Ishikawa (cell line): ENCODE measurements around the gene RAD54L2.

ENCODE experiments used
- CEBPB ChIP-seq: IDR thresholded peaks from 2 replicates; pipeline ENCODE4 v1.6.1; 2012
- CREB1 ChIP-seq: IDR thresholded peaks from 2 replicates; pipeline ENCODE4 v1.6.1; 2012; ENCODE audit warnings: low read depth
- EGR1 ChIP-seq: IDR thresholded peaks from 2 replicates; pipeline ENCODE4 v1.6.1; 2012
- EP300 ChIP-seq: IDR thresholded peaks from 2 replicates; pipeline ENCODE4 v1.6.1; 2012; ENCODE audit warnings: borderline replicate concordance
- FOXM1 ChIP-seq: IDR thresholded peaks from 2 replicates; pipeline ENCODE4 v1.6.1; 2012; ENCODE audit warnings: low read depth, borderline replicate concordance
- NFIC ChIP-seq: IDR thresholded peaks from 2 replicates; pipeline ENCODE4 v1.6.1; 2012
- RAD21 ChIP-seq: IDR thresholded peaks from 2 replicates; pipeline ENCODE4 v1.6.1; 2012; ENCODE audit warnings: low read depth
- TAF1 ChIP-seq: IDR thresholded peaks from 2 replicates; pipeline ENCODE4 v1.6.1; 2012; ENCODE audit warnings: low read depth, mild to moderate bottlenecking
- TCF12 ChIP-seq: IDR thresholded peaks from 2 replicates; pipeline ENCODE4 v1.6.1; 2012; ENCODE audit warnings: low read depth
- TEAD4 ChIP-seq: IDR thresholded peaks from 2 replicates; pipeline ENCODE4 v1.6.1; 2012
- YY1 ChIP-seq: IDR thresholded peaks from 2 replicates; pipeline ENCODE4 v1.6.1; 2012; ENCODE audit warnings: low read depth
- ZBTB7A ChIP-seq: IDR thresholded peaks from 2 replicates; pipeline ENCODE4 v1.6.1; 2012; ENCODE audit warnings: low read depth
- TF ChIP-seq, protein P1 (sequence below): IDR thresholded peaks from 2 replicates; pipeline ENCODE4 v1.6.1; 2012; ENCODE audit warnings: low read depth, mild to moderate bottlenecking
- TF ChIP-seq, protein P2 (sequence below): IDR thresholded peaks from 2 replicates; pipeline ENCODE4 v1.6.1; 2012
- TF ChIP-seq, protein P3 (sequence below): IDR thresholded peaks from 2 replicates; pipeline ENCODE4 v1.6.1; 2012

The RAD54L2 gene

DNA sequence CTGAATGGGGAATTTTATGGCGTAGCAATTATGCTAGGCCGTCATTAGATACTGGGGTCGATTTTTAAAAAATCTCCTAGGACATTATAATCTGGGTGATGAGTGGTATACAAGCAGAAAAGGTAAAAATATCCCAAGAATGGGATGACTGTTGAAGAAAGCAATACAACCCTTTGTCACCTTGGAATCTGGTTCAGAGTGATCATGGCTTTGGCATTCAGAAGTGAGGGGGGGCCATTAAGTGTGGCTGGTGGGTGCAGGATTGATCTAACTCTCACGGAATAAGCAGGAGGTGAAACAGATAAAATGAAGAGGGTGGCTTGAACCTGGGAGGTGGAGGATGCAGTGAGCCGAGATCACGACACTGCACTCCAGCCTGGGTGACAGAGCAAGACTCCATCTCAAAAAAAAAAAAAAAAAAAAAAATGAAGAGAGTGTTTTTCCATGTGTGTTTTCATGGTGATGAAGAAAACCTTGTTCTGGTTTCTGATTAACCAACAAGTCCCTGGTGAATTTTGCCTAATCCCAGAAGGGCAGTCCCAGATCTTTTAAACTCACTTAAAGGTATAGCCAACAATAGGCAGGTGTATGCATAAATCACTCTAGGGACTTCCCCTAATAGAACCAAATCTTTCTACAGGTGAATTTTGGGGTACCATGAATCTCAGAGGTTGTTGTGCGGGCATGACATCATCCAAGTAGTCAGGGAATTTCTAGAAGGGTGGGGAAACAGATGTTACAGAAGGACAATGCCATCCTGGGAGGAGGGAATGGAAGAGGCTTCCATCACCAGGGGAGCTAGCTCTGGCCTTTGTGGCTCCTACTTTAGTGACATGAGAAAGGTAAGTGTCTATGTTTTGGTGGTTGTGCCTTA, 3.1 kb upstream of the RAD54L2 start:
- TF ChIP-seq YY1 (no peak), CEBPB (no peak), TAF1 (no peak)
- TF ChIP-seq, protein P1, sequence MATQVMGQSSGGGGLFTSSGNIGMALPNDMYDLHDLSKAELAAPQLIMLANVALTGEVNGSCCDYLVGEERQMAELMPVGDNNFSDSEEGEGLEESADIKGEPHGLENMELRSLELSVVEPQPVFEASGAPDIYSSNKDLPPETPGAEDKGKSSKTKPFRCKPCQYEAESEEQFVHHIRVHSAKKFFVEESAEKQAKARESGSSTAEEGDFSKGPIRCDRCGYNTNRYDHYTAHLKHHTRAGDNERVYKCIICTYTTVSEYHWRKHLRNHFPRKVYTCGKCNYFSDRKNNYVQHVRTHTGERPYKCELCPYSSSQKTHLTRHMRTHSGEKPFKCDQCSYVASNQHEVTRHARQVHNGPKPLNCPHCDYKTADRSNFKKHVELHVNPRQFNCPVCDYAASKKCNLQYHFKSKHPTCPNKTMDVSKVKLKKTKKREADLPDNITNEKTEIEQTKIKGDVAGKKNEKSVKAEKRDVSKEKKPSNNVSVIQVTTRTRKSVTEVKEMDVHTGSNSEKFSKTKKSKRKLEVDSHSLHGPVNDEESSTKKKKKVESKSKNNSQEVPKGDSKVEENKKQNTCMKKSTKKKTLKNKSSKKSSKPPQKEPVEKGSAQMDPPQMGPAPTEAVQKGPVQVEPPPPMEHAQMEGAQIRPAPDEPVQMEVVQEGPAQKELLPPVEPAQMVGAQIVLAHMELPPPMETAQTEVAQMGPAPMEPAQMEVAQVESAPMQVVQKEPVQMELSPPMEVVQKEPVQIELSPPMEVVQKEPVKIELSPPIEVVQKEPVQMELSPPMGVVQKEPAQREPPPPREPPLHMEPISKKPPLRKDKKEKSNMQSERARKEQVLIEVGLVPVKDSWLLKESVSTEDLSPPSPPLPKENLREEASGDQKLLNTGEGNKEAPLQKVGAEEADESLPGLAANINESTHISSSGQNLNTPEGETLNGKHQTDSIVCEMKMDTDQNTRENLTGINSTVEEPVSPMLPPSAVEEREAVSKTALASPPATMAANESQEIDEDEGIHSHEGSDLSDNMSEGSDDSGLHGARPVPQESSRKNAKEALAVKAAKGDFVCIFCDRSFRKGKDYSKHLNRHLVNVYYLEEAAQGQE: no peak

DNA sequence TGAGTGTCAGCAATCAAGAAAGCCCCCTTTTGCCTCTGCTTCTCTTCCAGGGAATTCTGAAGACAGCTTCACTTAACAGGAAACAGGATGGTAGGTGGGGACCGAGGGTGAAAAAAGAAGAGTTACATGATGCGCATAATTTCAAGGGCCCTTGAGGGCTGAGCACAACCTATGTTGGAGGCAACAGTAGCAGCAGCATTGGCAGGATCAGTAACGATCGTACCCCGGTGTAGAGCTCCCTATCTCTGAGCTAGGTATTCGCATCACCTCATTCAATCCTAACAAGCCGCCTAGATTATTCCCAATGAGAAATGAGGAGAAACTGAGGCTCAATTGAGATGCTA, 432 bp upstream of the RAD54L2 start:
- TF ChIP-seq YY1: no peak
- TF ChIP-seq FOXM1: no peak
- TF ChIP-seq NFIC: no peak
- TF ChIP-seq, protein P1: no peak
- no peak for TF ChIP-seq RAD21
- no peak for TF ChIP-seq TCF12
- TF ChIP-seq, protein P2, sequence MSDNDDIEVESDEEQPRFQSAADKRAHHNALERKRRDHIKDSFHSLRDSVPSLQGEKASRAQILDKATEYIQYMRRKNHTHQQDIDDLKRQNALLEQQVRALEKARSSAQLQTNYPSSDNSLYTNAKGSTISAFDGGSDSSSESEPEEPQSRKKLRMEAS: no peak
- TF ChIP-seq CREB1: no peak
- TF ChIP-seq TEAD4: no peak
- no peak for TF ChIP-seq ZBTB7A
- TF ChIP-seq TAF1: no peak
- TF ChIP-seq, protein P3, sequence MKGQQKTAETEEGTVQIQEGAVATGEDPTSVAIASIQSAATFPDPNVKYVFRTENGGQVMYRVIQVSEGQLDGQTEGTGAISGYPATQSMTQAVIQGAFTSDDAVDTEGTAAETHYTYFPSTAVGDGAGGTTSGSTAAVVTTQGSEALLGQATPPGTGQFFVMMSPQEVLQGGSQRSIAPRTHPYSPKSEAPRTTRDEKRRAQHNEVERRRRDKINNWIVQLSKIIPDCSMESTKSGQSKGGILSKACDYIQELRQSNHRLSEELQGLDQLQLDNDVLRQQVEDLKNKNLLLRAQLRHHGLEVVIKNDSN: no peak
- TF ChIP-seq EP300: no peak
- no peak for TF ChIP-seq EGR1

DNA sequence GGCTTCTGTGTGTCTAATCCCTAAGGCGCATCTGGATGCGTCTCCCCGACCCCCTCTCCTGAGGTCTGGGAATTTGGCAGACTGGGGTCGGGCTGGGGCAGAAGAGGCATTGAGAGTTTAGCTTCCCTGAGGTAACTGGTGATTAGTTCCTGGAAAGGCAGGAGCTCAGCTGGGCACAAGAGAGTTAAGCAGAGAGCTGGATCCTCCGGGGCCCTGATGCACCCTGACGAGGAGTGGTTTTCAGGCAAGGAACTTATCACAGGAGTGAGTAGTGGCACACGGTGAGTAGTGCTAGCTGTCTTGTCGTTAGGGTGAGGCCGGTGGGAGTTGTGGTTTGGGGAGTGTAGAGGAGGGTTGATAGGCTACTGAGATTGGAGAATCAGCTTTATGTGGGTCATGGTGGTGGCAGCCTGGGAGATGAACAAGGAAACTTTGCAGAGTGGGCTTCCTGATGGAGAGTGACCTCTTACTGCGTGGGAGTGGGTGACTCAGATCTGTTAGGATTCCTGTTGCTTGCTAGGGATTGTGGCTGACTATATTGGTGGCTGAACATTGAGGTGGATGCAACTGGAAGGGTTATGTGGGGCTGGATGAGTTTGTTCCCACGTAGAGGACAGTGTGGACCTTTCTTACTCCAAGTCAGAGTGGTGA, 897 bp downstream of the RAD54L2 start:
- TF ChIP-seq FOXM1: no peak
- TF ChIP-seq NFIC: no peak
- no peak for TF ChIP-seq TCF12
- no peak for TF ChIP-seq YY1
- TF ChIP-seq TEAD4: no peak
- TF ChIP-seq, protein P3: no peak
- no peak for TF ChIP-seq ZBTB7A
- no peak for TF ChIP-seq EGR1
- no peak for TF ChIP-seq EP300
- TF ChIP-seq TAF1: no peak
- TF ChIP-seq, protein P2: no peak
- TF ChIP-seq RAD21: no peak
- TF ChIP-seq CEBPB: no peak
- no peak for TF ChIP-seq CREB1
- TF ChIP-seq, protein P1: no peak

DNA sequence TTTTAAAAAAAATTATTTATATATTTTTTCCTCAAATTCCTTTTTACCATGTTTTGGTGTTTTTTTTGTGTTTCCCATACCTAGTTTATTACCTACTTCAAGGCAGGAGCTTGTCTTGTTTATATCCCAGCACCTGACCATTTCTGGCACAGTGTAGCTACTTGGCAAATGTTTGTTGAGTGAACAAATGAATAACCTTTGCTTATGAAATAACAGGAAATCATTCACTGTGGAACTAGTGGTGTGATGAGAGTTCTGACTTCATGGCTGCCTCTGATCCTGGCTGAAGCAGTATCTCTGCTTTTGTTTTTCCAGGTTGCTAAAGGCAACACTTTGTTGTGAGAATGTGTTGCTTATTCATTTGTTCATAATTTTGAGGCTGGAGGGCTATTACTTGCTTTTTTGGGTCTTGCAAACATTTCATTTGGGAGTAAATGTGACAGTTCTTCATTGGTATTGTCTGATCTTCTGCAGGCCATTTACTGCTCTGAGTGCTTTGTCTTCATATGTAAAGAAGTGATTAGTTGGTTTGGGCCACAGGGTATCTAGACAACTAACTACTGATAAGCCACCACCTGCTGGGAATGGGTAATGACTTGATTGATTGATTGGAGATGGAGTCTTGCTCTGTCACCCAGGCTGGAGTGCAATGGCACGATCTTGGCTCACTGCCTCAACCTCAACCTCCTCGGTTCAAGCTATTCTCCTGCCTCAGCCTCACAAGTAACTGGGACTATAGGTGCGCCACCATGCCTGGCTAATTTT, 5.7 kb downstream of the RAD54L2 start:
- TF ChIP-seq EP300 (no peak), RAD21 (no peak), CREB1 (no peak), EGR1 (no peak), TAF1 (no peak), YY1 (no peak), TCF12 (no peak)
- TF ChIP-seq, protein P2: no peak
- TF ChIP-seq, protein P3: no peak
- TF ChIP-seq, protein P1: no peak
